HCT116 (cell line): ENCODE results near the gene PPM1M. TPM values are rescaled to one million over a fixed set of nuclear protein-coding genes. Genes with fewer than 3 reads are reported as not detected.

ENCODE experiments used
- ATAC-seq: fragments of 200-7000 bp; cut with Tn5 transposase; 2 replicates; pipeline ENCODE4 v1.9.1; 2020; ENCODE audit warnings: mild to moderate bottlenecking, moderate library complexity
- BruUV-seq: library from RNA; stranded (reverse); fragments of 400-500 nt; replicated peaks from 2 replicates; lab custom pipeline; 2021; lab: Mats Ljungman, UMichigan
- CTCF ChIA-PET: fragments of 300-600 bp; sonication (Branson Sonifier 250); formaldehyde crosslinking; loops from one replicate; lab custom pipeline; 2021; ENCODE audit warnings: antibody characterized with exemption; lab: Charles Lee
- POLR2A ChIA-PET: fragments of 300-600, 350-600 bp; sonication (Branson Sonifier 250); formaldehyde crosslinking; loops from one replicate; lab custom pipeline; 2021; ENCODE audit warnings: antibody characterized with exemption; lab: Charles Lee
- RAD21 ChIA-PET, 2 experiments: fragments of 300-600 bp; sonication (Branson Sonifier 250); formaldehyde crosslinking; loops; one replicate each; lab custom pipeline; 2023; ENCODE audit warnings: low total read pairs in 2 of 2; ENCODE audit not compliant: uncharacterized antibody in 2 of 2, unreplicated experiment in 2 of 2, low non-redundant PET in 1 of 2; lab: Charles Lee
- DNase-seq: peaks from one replicate; pipeline ENCODE4 v3.0.0-alpha.2; 2010; ENCODE audit warnings: low read depth, low spot score
- H2AFZ ChIP-seq: fragments of 200-600 bp; shearing (Covaris generic), sonication (generic); 2 replicates; pipeline ENCODE4 v1.6.1; 2017; ENCODE audit warnings: low read depth, mixed run types, mixed read lengths, antibody characterized with exemption, low read length; ENCODE audit not compliant: poor library complexity, severe bottlenecking
- H3K27ac ChIP-seq: 2 replicates; pipeline ENCODE4 v1.5.1; 2012; ENCODE audit warnings: low read depth, low read length
- H3K27me3 ChIP-seq: fragments of 200-600 bp; sonication (generic); 2 replicates; pipeline ENCODE4 v1.6.1; 2016; ENCODE audit warnings: mixed run types, low read length, mixed read lengths; ENCODE audit not compliant: insufficient read depth
- H3K36me3 ChIP-seq, 2 experiments: fragments of 200-500 bp in 1 of 2; fragments of 200-600 bp in 1 of 2; sonication (Bioruptor generic) in 1 of 2; sonication (generic) in 1 of 2; 2 replicates each; pipeline versions ENCODE4 v1.5.1 to v1.6.1; 2014 to 2016; ENCODE audit warnings: low read length in 2 of 2, inconsistent platforms in 1 of 2, mixed read lengths in 1 of 2, mixed run types in 1 of 2; ENCODE audit not compliant: insufficient read depth in 2 of 2, control insufficient read depth in 1 of 2
- H3K4me1 ChIP-seq, 2 experiments: fragments of 200-600 bp in 1 of 2; sonication (generic) in 1 of 2; 2 replicates each; pipeline versions ENCODE4 v1.5.1 to v1.6.1; 2012 to 2017; ENCODE audit warnings: low read length in 2 of 2, inconsistent platforms in 1 of 2, mild to moderate bottlenecking in 1 of 2, mixed read lengths in 1 of 2, mixed run types in 1 of 2, moderate library complexity in 1 of 2; ENCODE audit not compliant: insufficient read depth in 2 of 2, control insufficient read depth in 1 of 2
- H3K4me2 ChIP-seq: fragments of 200-600 bp; sonication (generic); 2 replicates; pipeline ENCODE4 v1.6.1; 2017; ENCODE audit warnings: mixed run types, low read length, mixed read lengths
- H3K4me3 ChIP-seq, 2 experiments: fragments of 200-600 bp in 1 of 2; sonication (generic) in 1 of 2; replicated peaks in 1 of 2; 2 replicates each; pipeline ENCODE4 v1.5.1; 2011 to 2016; ENCODE audit warnings: low read length in 2 of 2, control low read depth in 1 of 2, low read depth in 1 of 2, mild to moderate bottlenecking in 1 of 2, mixed read lengths in 1 of 2, mixed run types in 1 of 2
- H3K79me2 ChIP-seq: fragments of 200-600 bp; sonication (generic); 2 replicates; pipeline ENCODE4 v1.6.1; 2017; ENCODE audit warnings: mild to moderate bottlenecking, mixed run types, low read length, moderate library complexity, mixed read lengths; ENCODE audit not compliant: insufficient read depth
- H3K9ac ChIP-seq: fragments of 200-600 bp; sonication (generic); 2 replicates; pipeline ENCODE4 v1.6.1; 2016; ENCODE audit warnings: low read length, mixed read lengths
- H3K9me2 ChIP-seq: fragments of 200-600 bp; sonication (generic), shearing (Covaris generic); 2 replicates; pipeline ENCODE4 v1.6.1; 2017; ENCODE audit warnings: mixed run types, mild to moderate bottlenecking, moderate library complexity; ENCODE audit not compliant: insufficient read depth
- H3K9me3 ChIP-seq, 2 experiments: fragments of 200-500 bp in 1 of 2; fragments of 200-600 bp in 1 of 2; sonication (Bioruptor generic) in 1 of 2; sonication (generic) in 1 of 2; 2 replicates each; pipeline ENCODE4 v1.6.1; 2014 to 2017; ENCODE audit warnings: low read length in 2 of 2, mixed read lengths in 2 of 2, inconsistent platforms in 1 of 2, low read depth in 1 of 2, mild to moderate bottlenecking in 1 of 2, mixed run types in 1 of 2, moderate library complexity in 1 of 2; ENCODE audit not compliant: control insufficient read depth in 1 of 2, insufficient read depth in 1 of 2
- H4K20me1 ChIP-seq: fragments of 200-600 bp; sonication (generic), shearing (Covaris generic); 2 replicates; pipeline ENCODE4 v1.6.1; 2017; ENCODE audit warnings: mixed run types, mild to moderate bottlenecking, moderate library complexity; ENCODE audit not compliant: insufficient read depth
- CEBPB ChIP-seq: IDR thresholded peaks from 2 replicates; pipeline ENCODE4 v1.6.1; 2012; ENCODE audit warnings: low read depth
- CTCF ChIP-seq, 3 experiments: fragments of 200-600 bp in 1 of 3; sonication (generic) in 1 of 3; IDR thresholded peaks in 2 of 3; conservative IDR thresholded peaks in 1 of 3; 2 replicates each; pipeline ENCODE4 v1.5.1; 2012 to 2017; ENCODE audit warnings: low read depth in 2 of 3, low read length in 2 of 3, antibody characterized with exemption in 1 of 3, borderline replicate concordance in 1 of 3, control low read depth in 1 of 3, mild to moderate bottlenecking in 1 of 3, mixed read lengths in 1 of 3, mixed run types in 1 of 3, moderate library complexity in 1 of 3; ENCODE audit not compliant: insufficient read depth in 1 of 3
- EGR1 ChIP-seq: IDR thresholded peaks from 2 replicates; pipeline ENCODE4 v1.6.1; 2012; ENCODE audit warnings: low read depth
- ELF1 ChIP-seq: IDR thresholded peaks from 2 replicates; pipeline ENCODE4 v1.6.1; 2012; ENCODE audit warnings: low read depth, borderline replicate concordance
- FOSL1 ChIP-seq: IDR thresholded peaks from 2 replicates; pipeline ENCODE4 v1.6.1; 2012; ENCODE audit warnings: low read depth
- JUND ChIP-seq: IDR thresholded peaks from 2 replicates; pipeline ENCODE4 v1.6.1; 2012
- POLR2AphosphoS5 ChIP-seq: IDR thresholded peaks from 2 replicates; pipeline ENCODE4 v1.6.1; 2011; ENCODE audit warnings: mild to moderate bottlenecking, low read depth, low read length, moderate library complexity
- REST ChIP-seq: IDR thresholded peaks from 2 replicates; pipeline ENCODE4 v1.6.1; 2012; ENCODE audit warnings: low read depth
- SRF ChIP-seq: IDR thresholded peaks from 2 replicates; pipeline ENCODE4 v1.6.1; 2012; ENCODE audit warnings: low read depth
- TCF7L2 ChIP-seq: IDR thresholded peaks from 2 replicates; pipeline ENCODE4 v1.7.0; 2011; ENCODE audit warnings: borderline replicate concordance, inconsistent platforms; ENCODE audit not compliant: insufficient read depth, insufficient read length; ENCODE audit errors: extremely low read depth
- ZNF274 ChIP-seq: fragments of 200-500 bp; sonication (Bioruptor generic); IDR thresholded peaks from 2 replicates; pipeline ENCODE4 v1.6.1; 2014; ENCODE audit warnings: mild to moderate bottlenecking, low read depth, low read length, inconsistent platforms
- intact Hi-C: fragments of 100-400 bp; cut with micrococcal nuclease; formaldehyde crosslinking; loops from 2 replicates; pipeline ENCODE4 v1.10.0; 2022
- total RNA-seq: library from RNA; stranded (reverse); gene quantifications from one replicate; pipeline ENCODE4 v1.2.1, GENCODE V29; 2021; ENCODE audit not compliant: unreplicated experiment

PPM1M gene
- total RNA-seq, 1 experiment from 2014 or later, result 16.6 TPM

- Histone ChIP-seq H3K36me3 (peaks cover 81 to 83% of the 10 kb centered on the region in 2 experiments), H3K79me2 (peaks cover 76% of the 10 kb centered on the region), H3K9ac (no peak overlapping the region), H3K27me3 (no peaks in the 10 kb centered on the region), H3K27ac (no peak overlapping the region), H3K9me2 (no peaks in the 10 kb centered on the region), H4K20me1 (peaks cover 3% of the 10 kb centered on the region; the same call in 1 of the 2 replicates), H3K9me3 (no peaks in the 10 kb centered on the region), H2AFZ (no peak overlapping the region), H3K4me2 (no peak overlapping the region), H3K4me1 (no peaks in the 10 kb centered on the region), H3K4me3 (no peak overlapping the region)
- ChIA-PET POLR2A (no interaction called here), RAD21 (no interaction called here), CTCF (interaction anchor here (1.2 kb wide), 1 partner anchor 11 kb away, joined by 3 read pairs; no protein-coding TSS in a partner anchor)
- no peak for TF ChIP-seq FOSL1
- TF ChIP-seq EGR1, result no peak
- no peak for TF ChIP-seq POLR2AphosphoS5
- TF ChIP-seq SRF, result no peak
- no peak for TF ChIP-seq CTCF (IDR thresholded peaks at IDR 0.05 in 2 of 3, conservative IDR thresholded peaks at IDR 0.05 in 1 of 3; ENCODE audit: borderline replicate concordance in 1 of 3, insufficient read depth in 1 of 3, low read depth in 2 of 3, low read length in 2 of 3)
- no peak for TF ChIP-seq ELF1
- TF ChIP-seq TCF7L2, result no peak
- no peak for TF ChIP-seq ZNF274
- TF ChIP-seq CEBPB, result no peak
- no peak for TF ChIP-seq JUND
- no peak for TF ChIP-seq REST
- DNase-seq, result no peak
- no TSS peak for BruUV-seq
- intact Hi-C loops, result no loop called here
- no peak for ATAC-seq
Measured at GRCh38 chr3:52259448-52259847, 13.9 kb downstream of the PPM1M start.
